Liver (tissue), 3 donors: ENCODE results near the gene TAOK2.

Experiments
- ATF3 ChIP-seq: IDR thresholded peaks from 2 replicates; pipeline ENCODE4 v1.6.1; 2016; ENCODE audit warnings: antibody characterized with exemption
- CTCF ChIP-seq: fragments of 150-350 bp; IDR thresholded peaks from 2 replicates; pipeline ENCODE4 v1.5.1; 2017; ENCODE audit warnings: improper control_type of control experiment, low read depth, low read length; ENCODE audit not compliant: missing input control
- EGR1 ChIP-seq, 2 donors: IDR thresholded peaks; 2 replicates each; pipeline ENCODE4 v1.6.1; 2016 to 2018; ENCODE audit warnings: antibody characterized with exemption in 2 of 2, low read depth in 2 of 2
- FOXA1 ChIP-seq: IDR thresholded peaks from 2 replicates; pipeline ENCODE4 v1.6.1; 2016; ENCODE audit warnings: antibody characterized with exemption
- HNF4A ChIP-seq, 2 donors: conservative IDR thresholded peaks; 2 replicates each; pipeline ENCODE4 v1.6.1; 2016; ENCODE audit warnings: antibody characterized with exemption in 2 of 2, mild to moderate bottlenecking in 2 of 2
- MAX ChIP-seq: IDR thresholded peaks from 2 replicates; pipeline ENCODE4 v1.6.1; 2016; ENCODE audit warnings: antibody characterized with exemption
- NR2F2 ChIP-seq: IDR thresholded peaks from 2 replicates; pipeline ENCODE4 v1.6.1; 2016; ENCODE audit warnings: antibody characterized with exemption
- RAD21 ChIP-seq, 2 donors: IDR thresholded peaks; 2 replicates each; pipeline ENCODE4 v1.6.1; 2016; ENCODE audit warnings: antibody characterized with exemption in 2 of 2, mild to moderate bottlenecking in 2 of 2
- RXRA ChIP-seq, 2 donors: IDR thresholded peaks; 2 replicates each; pipeline ENCODE4 v1.6.1; 2017 to 2018; ENCODE audit warnings: antibody characterized with exemption in 2 of 2, mild to moderate bottlenecking in 1 of 2
- SP1 ChIP-seq: IDR thresholded peaks from 2 replicates; pipeline ENCODE4 v1.6.1; 2018; ENCODE audit warnings: antibody characterized with exemption, mild to moderate bottlenecking
- ZBTB33 ChIP-seq: IDR thresholded peaks from 2 replicates; pipeline ENCODE4 v1.6.1; 2016; ENCODE audit warnings: antibody characterized with exemption
- donor health status: healthy.
- donor health status: healthy.

GRCh38 chr16:30018731-30019158, 45.1 kb downstream of the TAOK2 start:
- TF ChIP-seq CTCF (no peak), RXRA (IDR thresholded peaks at IDR 0.05) (no peak), SP1 (no peak), RAD21 (IDR thresholded peaks at IDR 0.05) (no peak), ZBTB33 (no peak), FOXA1 (no peak), EGR1 (IDR thresholded peaks at IDR 0.05; ENCODE audit: low read depth in 2 of 2) (no peak), HNF4A (conservative IDR thresholded peaks at IDR 0.05) (no peak), NR2F2 (no peak), ATF3 (no peak), MAX (no peak)
